OCI-LY3 (cell line): Measurements from ENCODE around the gene KAT7.

Experiments used
- EZH2phosphoT487 ChIP-seq: fragments of 200-600 bp; shearing (Covaris generic); IDR thresholded peaks from 2 replicates; pipeline ENCODE4 v1.6.1; 2018; ENCODE audit warnings: antibody characterized with exemption, mixed run types, low read depth
- TF ChIP-seq, protein P1 (sequence below): fragments of 200-600, 300-600 bp; sonication (generic); IDR thresholded peaks from 2 replicates; pipeline ENCODE4 v1.5.1; 2014; ENCODE audit warnings: antibody characterized with exemption, low read length, low read depth

GRCh38 chr17:49793309-49793708 lies 4.8 kb downstream of the KAT7 start:
- TF ChIP-seq, protein P1, sequence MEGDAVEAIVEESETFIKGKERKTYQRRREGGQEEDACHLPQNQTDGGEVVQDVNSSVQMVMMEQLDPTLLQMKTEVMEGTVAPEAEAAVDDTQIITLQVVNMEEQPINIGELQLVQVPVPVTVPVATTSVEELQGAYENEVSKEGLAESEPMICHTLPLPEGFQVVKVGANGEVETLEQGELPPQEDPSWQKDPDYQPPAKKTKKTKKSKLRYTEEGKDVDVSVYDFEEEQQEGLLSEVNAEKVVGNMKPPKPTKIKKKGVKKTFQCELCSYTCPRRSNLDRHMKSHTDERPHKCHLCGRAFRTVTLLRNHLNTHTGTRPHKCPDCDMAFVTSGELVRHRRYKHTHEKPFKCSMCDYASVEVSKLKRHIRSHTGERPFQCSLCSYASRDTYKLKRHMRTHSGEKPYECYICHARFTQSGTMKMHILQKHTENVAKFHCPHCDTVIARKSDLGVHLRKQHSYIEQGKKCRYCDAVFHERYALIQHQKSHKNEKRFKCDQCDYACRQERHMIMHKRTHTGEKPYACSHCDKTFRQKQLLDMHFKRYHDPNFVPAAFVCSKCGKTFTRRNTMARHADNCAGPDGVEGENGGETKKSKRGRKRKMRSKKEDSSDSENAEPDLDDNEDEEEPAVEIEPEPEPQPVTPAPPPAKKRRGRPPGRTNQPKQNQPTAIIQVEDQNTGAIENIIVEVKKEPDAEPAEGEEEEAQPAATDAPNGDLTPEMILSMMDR: no peak
- TF ChIP-seq EZH2phosphoT487: no peak
